ENCODE measurements around the gene MYNN.
"Not testable (repeated sequence)": the region's sequence is repeated elsewhere in the genome, so short reads cannot be mapped to it uniquely, and the experiment has no call there.

Gene MYNN
- 47.3 to 69.9 (median 50.5) reads per million in 9 experiments for total RNA-seq

GRCh38 chr3:169772897-169773816 is at the start of gene MYNN:
Gene MYNN (plus strand): TSS chr3:169773396. CDS start chr3:169774296, 900 bp downstream.
- DNase-seq (peak; percentile 89 to 94 (median 91)), ATAC-seq (replicated peaks) (peak; percentile 81)
- H3K36me3 Mint-ChIP-seq (ENCODE audit: insufficient read depth) = peaks cover 61% of the 10 kb centered on the region
- no peaks in the 10 kb centered on the region for H3K9me3 Mint-ChIP-seq
- H3K27ac Mint-ChIP-seq = peak within 1 kb of the TSS; percentile 100
- H3K27me3 Mint-ChIP-seq = no peaks in the 10 kb centered on the region
- peak within 1 kb of the TSS; percentile 97 to 99 for H3K4me3 Mint-ChIP-seq
- peaks cover 19 to 53% of the 10 kb centered on the region in 2 donors for H3K4me1 Mint-ChIP-seq (ENCODE audit: low read depth in 2 of 2)

GRCh38 chr3:169731857-169732256 is 41.3 kb upstream of the MYNN start:
- DNase-seq; H3K27ac Mint-ChIP-seq; H3K4me3 Mint-ChIP-seq; H3K36me3 Mint-ChIP-seq (ENCODE audit: insufficient read depth); H3K4me1 Mint-ChIP-seq (ENCODE audit: low read depth in 2 of 2); ATAC-seq (replicated peaks): not testable (repeated sequence)
- peaks cover 6 to 17% of the 10 kb centered on the region in 2 donors for H3K9me3 Mint-ChIP-seq
- peaks cover 76% of the 10 kb centered on the region in 2 donors for H3K27me3 Mint-ChIP-seq

- no peak overlapping the region for H3K27ac Mint-ChIP-seq
- DNase-seq = no peak
These were observed 34.1 kb upstream of the MYNN start for GRCh38 chr3:169739067-169739466.

GRCh38 chr3:169744366-169745054 is 28.7 kb upstream of the MYNN start:
- Mint-ChIP-seq H3K27ac (no peak overlapping the region), H3K36me3 (ENCODE audit: insufficient read depth) (peaks cover 3% of the 10 kb centered on the region), H3K9me3 (no peaks in the 10 kb centered on the region), H3K4me3 (no peak overlapping the region), H3K27me3 (peaks cover 46 to 47% of the 10 kb centered on the region in 2 donors), H3K4me1 (ENCODE audit: low read depth in 2 of 2) (no peaks in the 10 kb centered on the region)
- DNase-seq (no peak), ATAC-seq (replicated peaks) (no peak)

More at GRCh38 chr3:169739067-169739466, 34.1 kb upstream of the MYNN start:
- H3K9me3 Mint-ChIP-seq = peaks cover 3 to 11% of the 10 kb centered on the region in 2 donors
- H3K4me3 Mint-ChIP-seq = no peak overlapping the region
- no peak for ATAC-seq (replicated peaks)
- peaks cover 26 to 36% of the 10 kb centered on the region in 2 donors for H3K27me3 Mint-ChIP-seq
- H3K4me1 Mint-ChIP-seq (ENCODE audit: low read depth in 2 of 2) = no peaks in the 10 kb centered on the region
- no peaks in the 10 kb centered on the region for H3K36me3 Mint-ChIP-seq (ENCODE audit: insufficient read depth)

GRCh38 chr3:169746924-169747323 is 26.3 kb upstream of the MYNN start:
- DNase-seq = no peak
- no peak overlapping the region for H3K27ac Mint-ChIP-seq
- no peaks in the 10 kb centered on the region for H3K9me3 Mint-ChIP-seq
- no peak overlapping the region for H3K4me3 Mint-ChIP-seq
- peaks cover 3% of the 10 kb centered on the region for H3K36me3 Mint-ChIP-seq (ENCODE audit: insufficient read depth)
- peaks cover 34 to 49% of the 10 kb centered on the region in 2 donors for H3K27me3 Mint-ChIP-seq
- H3K4me1 Mint-ChIP-seq (ENCODE audit: low read depth in 2 of 2) = no peaks in the 10 kb centered on the region
- no peak for ATAC-seq (replicated peaks)

- no peaks in the 10 kb centered on the region for H3K4me1 Mint-ChIP-seq (ENCODE audit: low read depth in 2 of 2)
- no peaks in the 10 kb centered on the region for H3K9me3 Mint-ChIP-seq
- DNase-seq = no peak
- no peak overlapping the region for H3K27ac Mint-ChIP-seq
- ATAC-seq (replicated peaks) = no peak
- no peak overlapping the region for H3K4me3 Mint-ChIP-seq
- H3K27me3 Mint-ChIP-seq = peaks cover 34 to 53% of the 10 kb centered on the region in 2 donors
- H3K36me3 Mint-ChIP-seq (ENCODE audit: insufficient read depth) = peaks cover 3% of the 10 kb centered on the region
These were observed 24.5 kb upstream of the MYNN start for GRCh38 chr3:169748670-169749069.

GRCh38 chr3:169750665-169751064 is 22.5 kb upstream of the MYNN start:
- Mint-ChIP-seq H3K27ac (no peak overlapping the region), H3K9me3 (no peaks in the 10 kb centered on the region), H3K36me3 (ENCODE audit: insufficient read depth) (peaks cover 3% of the 10 kb centered on the region), H3K4me3 (no peak overlapping the region), H3K4me1 (ENCODE audit: low read depth in 2 of 2) (no peaks in the 10 kb centered on the region), H3K27me3 (peaks cover 40 to 53% of the 10 kb centered on the region in 2 donors)
- no peak for DNase-seq
- ATAC-seq (replicated peaks) = no peak

GRCh38 chr3:169751875-169752274 is 21.3 kb upstream of the MYNN start:
- no peak for ATAC-seq (replicated peaks)
- no peak for DNase-seq
- H3K9me3 Mint-ChIP-seq = no peaks in the 10 kb centered on the region
- H3K4me3 Mint-ChIP-seq = no peak overlapping the region
- H3K27me3 Mint-ChIP-seq = peaks cover 30 to 41% of the 10 kb centered on the region in 2 donors
- H3K4me1 Mint-ChIP-seq (ENCODE audit: low read depth in 2 of 2) = no peaks in the 10 kb centered on the region
- peaks cover 3% of the 10 kb centered on the region for H3K36me3 Mint-ChIP-seq (ENCODE audit: insufficient read depth)
- H3K27ac Mint-ChIP-seq = no peak overlapping the region

- Mint-ChIP-seq H3K4me1 (ENCODE audit: low read depth in 2 of 2) (peaks cover 6 to 7% of the 10 kb centered on the region in 2 donors), H3K4me3 (no peak overlapping the region), H3K9me3 (no peaks in the 10 kb centered on the region), H3K36me3 (ENCODE audit: insufficient read depth) (no peaks in the 10 kb centered on the region), H3K27ac (no peak overlapping the region), H3K27me3 (peaks cover 7 to 18% of the 10 kb centered on the region in 2 donors)
- ATAC-seq (replicated peaks) (no peak), DNase-seq (no peak)
These were observed 18.5 kb upstream of the MYNN start for GRCh38 chr3:169754711-169755110.

- H3K27ac Mint-ChIP-seq = no peak overlapping the region
These were observed 17.7 kb upstream of the MYNN start for GRCh38 chr3:169755488-169755887.

GRCh38 chr3:169758359-169758994 is 14.7 kb upstream of the MYNN start:
- Mint-ChIP-seq H3K9me3 (no peaks in the 10 kb centered on the region), H3K36me3 (ENCODE audit: insufficient read depth) (peaks cover 7% of the 10 kb centered on the region), H3K27ac (no peak overlapping the region), H3K4me1 (ENCODE audit: low read depth in 2 of 2) (peaks cover 9 to 11% of the 10 kb centered on the region in 2 donors), H3K27me3 (peaks cover 0 to 7% of the 10 kb centered on the region in 2 donors), H3K4me3 (no peak overlapping the region)
- DNase-seq = no peak
- no peak for ATAC-seq (replicated peaks)

More at GRCh38 chr3:169755488-169755887, 17.7 kb upstream of the MYNN start:
- H3K4me1 Mint-ChIP-seq (ENCODE audit: low read depth in 2 of 2) = peaks cover 6 to 7% of the 10 kb centered on the region in 2 donors
- H3K36me3 Mint-ChIP-seq (ENCODE audit: insufficient read depth) = no peaks in the 10 kb centered on the region
- ATAC-seq (replicated peaks) = no peak
- peaks cover 7 to 10% of the 10 kb centered on the region in 2 donors for H3K27me3 Mint-ChIP-seq
- H3K9me3 Mint-ChIP-seq = no peaks in the 10 kb centered on the region
- H3K4me3 Mint-ChIP-seq = no peak overlapping the region
- no peak for DNase-seq

GRCh38 chr3:169759256-169759655 is 13.9 kb upstream of the MYNN start:
- peaks cover 10% of the 10 kb centered on the region for H3K36me3 Mint-ChIP-seq (ENCODE audit: insufficient read depth)
- DNase-seq (no peak), ATAC-seq (replicated peaks) (peak; percentile 48)
- peak overlapping the region in 1 of 2 donors; percentile 26 for H3K4me3 Mint-ChIP-seq
- H3K4me1 Mint-ChIP-seq (ENCODE audit: low read depth in 2 of 2) = peaks cover 9 to 18% of the 10 kb centered on the region in 2 donors
- H3K27me3 Mint-ChIP-seq = peaks cover 0 to 7% of the 10 kb centered on the region in 2 donors
- peak overlapping the region in 1 of 2 donors; percentile 23 for H3K27ac Mint-ChIP-seq
- no peaks in the 10 kb centered on the region for H3K9me3 Mint-ChIP-seq

- Mint-ChIP-seq H3K27me3 (no peaks in the 10 kb centered on the region), H3K9me3 (no peaks in the 10 kb centered on the region), H3K36me3 (ENCODE audit: insufficient read depth) (peaks cover 20% of the 10 kb centered on the region), H3K27ac (no peak overlapping the region), H3K4me1 (ENCODE audit: low read depth in 2 of 2) (peaks cover 13 to 24% of the 10 kb centered on the region in 2 donors), H3K4me3 (no peak overlapping the region)
- no peak for ATAC-seq (replicated peaks)
- no peak for DNase-seq
These were observed 12.7 kb upstream of the MYNN start for GRCh38 chr3:169760479-169760878.
